K562 (cell line): ENCODE measurements around the gene ULK1. TPM values are rescaled to one million over a fixed set of nuclear protein-coding genes. Genes with fewer than 3 reads are reported as not detected.

Experiments
- CHD2 ChIP-seq: IDR thresholded peaks from 2 replicates; pipeline ENCODE4 v1.6.1; 2011; ENCODE audit warnings: low read depth, low read length
- ETS2 ChIP-seq: IDR thresholded peaks from 2 replicates; pipeline ENCODE4 v1.6.1; 2016; ENCODE audit warnings: borderline replicate concordance, missing genetic modification characterization, mild to moderate bottlenecking, moderate library complexity, missing compliant biosample characterization; ENCODE audit not compliant: poor library complexity, severe bottlenecking
- EZH2 ChIP-seq: IDR thresholded peaks from 2 replicates; pipeline ENCODE4 v1.6.1; 2012; ENCODE audit warnings: low read depth, mild to moderate bottlenecking, inconsistent platforms, low read length, borderline replicate concordance
- ZFPM2 ChIP-seq: fragments of 250-450 bp; sonication (Bioruptor Pico); IDR thresholded peaks from 2 replicates; pipeline ENCODE4 v1.5.1; 2022; ENCODE audit warnings: mild to moderate bottlenecking
- ZKSCAN3 ChIP-seq: fragments of 250-450 bp; sonication (Bioruptor Pico); IDR thresholded peaks from 2 replicates; pipeline ENCODE4 v1.4.0; 2020
- ZNF512 ChIP-seq: IDR thresholded peaks from 2 replicates; pipeline ENCODE4 v1.6.1; 2016; ENCODE audit warnings: missing genetic modification characterization, missing compliant biosample characterization
- ZNF695 ChIP-seq: fragments of 450-650 bp; formaldehyde crosslinking; IDR thresholded peaks from 2 replicates; pipeline ENCODE4 v1.4.0; 2020; ENCODE audit warnings: mild to moderate bottlenecking, moderate library complexity
- polyA plus RNA-seq, 8 experiments: library from polyadenylated mRNA; depleted of rRNA in 4 of 8; stranded (reverse) in 5 of 8; unstranded in 3 of 8; fragments of >200 nt; fragmentation: Nextera tagmentation in 2 of 8; fragmentation: Illumina TruSeq in 1 of 8; extraction: Ambion mirVana in 2 of 8; extraction: Trizol in 1 of 8; gene quantifications; 2 replicates each; pipeline versions ENCODE4 v1.2.1 to v1.2.3, GENCODE V29; 2011 to 2014; ENCODE audit warnings: inconsistent platforms in 1 of 8, missing spikeins in 1 of 8
- total RNA-seq, 7 experiments: library from RNA; depleted of rRNA in 6 of 7; stranded (reverse); fragments of >200 nt in 6 of 7; fragmentation: Illumina TruSeq in 2 of 7; extraction: Trizol in 2 of 7; gene quantifications; 2 replicates each; pipeline versions ENCODE4 v1.2.1 to v1.2.3, GENCODE V29; 2011 to 2021; ENCODE audit warnings: low replicate concordance in 1 of 7

Gene ULK1
- total and polyA plus RNA-seq, 9 of the 15 experiments (the other 6 are each of a cell fraction or from before 2014, with no cell fraction given): 0.15 to 29.4 (median 2.5) TPM

- TF ChIP-seq ZNF512 (tag) (no peak), ZFPM2 (CRISPR knock-in tag) (no peak), ETS2 (tag) (no peak), EZH2 (no peak), ZNF695 (CRISPR knock-in tag) (no peak), CHD2 (no peak), ZKSCAN3 (CRISPR knock-in tag) (no peak)
Observed at GRCh38 chr12:131959641-131960589, 65.5 kb downstream of the ULK1 start (continued).
